PFSK-1 (cell line): Measurements from ENCODE around the gene PLK5.

Experiments
- POLR2AphosphoS5 ChIP-seq: IDR thresholded peaks from 2 replicates; pipeline ENCODE4 v1.6.1; 2012; ENCODE audit warnings: low read depth, mild to moderate bottlenecking, control low read depth, low read length, moderate library complexity
- REST ChIP-seq, 2 experiments: IDR thresholded peaks; 2 replicates each; pipeline versions ENCODE4 v1.6.1 to v1.8.0; 2011 to 2012; ENCODE audit warnings: low read depth in 2 of 2, low read length in 2 of 2, control low read depth in 1 of 2, inconsistent platforms in 1 of 2, mild to moderate bottlenecking in 1 of 2, moderate library complexity in 1 of 2; ENCODE audit not compliant: insufficient read depth in 1 of 2
- SIN3A ChIP-seq: IDR thresholded peaks from 2 replicates; pipeline ENCODE4 v1.6.1; 2012; ENCODE audit warnings: mild to moderate bottlenecking, low read length, moderate library complexity, borderline replicate concordance; ENCODE audit not compliant: insufficient read depth
- TAF1 ChIP-seq: IDR thresholded peaks from 2 replicates; pipeline ENCODE4 v1.6.1; 2012; ENCODE audit warnings: low read length, control low read depth, borderline replicate concordance; ENCODE audit not compliant: insufficient read depth

- no peak for TF ChIP-seq REST (IDR thresholded peaks at IDR 0.05; ENCODE audit: insufficient read depth in 1 of 2, low read depth in 2 of 2, low read length in 2 of 2)
- no peak for TF ChIP-seq POLR2AphosphoS5
- TF ChIP-seq SIN3A: no peak
- no peak for TF ChIP-seq TAF1
Measured at GRCh38 chr19:1495799-1496713, 27.8 kb upstream of the PLK5 start.
